ENCODE data around the gene FZD7. TPM values are rescaled to one million over a fixed set of nuclear protein-coding genes. Genes with fewer than 3 reads are reported as not detected.

The FZD7 gene
- total and polyA plus RNA-seq, 9 of the 15 experiments (the other 6 are each of a cell fraction or from before 2014, with no cell fraction given) = 0.11 to 2.4 (median 0.69) TPM

DNA sequence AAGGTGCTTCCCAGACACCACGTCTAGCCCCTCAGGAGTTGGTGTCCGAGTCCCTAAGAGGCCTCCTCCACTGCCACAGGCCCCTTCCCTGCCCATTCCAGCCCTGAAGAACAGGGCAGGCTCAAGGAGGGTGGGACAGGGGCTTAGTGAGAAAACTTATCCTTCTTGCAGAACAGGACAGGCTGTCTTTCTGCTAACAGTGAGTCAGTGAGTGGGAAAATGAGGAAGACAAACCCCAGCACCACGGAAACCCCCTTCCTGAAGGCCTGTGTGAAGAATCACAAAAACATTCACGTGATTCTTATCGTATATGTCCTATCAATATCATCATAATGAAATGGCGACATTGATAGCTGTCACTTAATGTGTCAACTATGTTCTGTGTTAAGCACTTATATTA lies 9.8 kb downstream of the FZD7 start:
- Histone ChIP-seq H3K27me3 (ENCODE audit: control insufficient read depth in 2 of 2, insufficient read depth in 2 of 2, low read length in 2 of 2) (peaks cover 0 to 15% of the 10 kb centered on the region in 2 experiments; a peak in 2 of 5 replicates), H3K9me1 (ENCODE audit: control insufficient read depth, insufficient read depth, low read length) (no peaks in the 10 kb centered on the region), H3K4me1 (replicated peaks in 1 of 2; ENCODE audit: control insufficient read depth in 2 of 2, insufficient read depth in 2 of 2, low read length in 2 of 2) (peaks cover 6 to 8% of the 10 kb centered on the region in 2 experiments; a peak in 4 of 5 replicates), H3K27ac (ENCODE audit: extremely low read depth, low read depth, low read length) (no peak overlapping the region), H3K36me3 (ENCODE audit: control insufficient read depth, insufficient read depth, low read length) (no peaks in the 10 kb centered on the region), H3K9ac (ENCODE audit: insufficient read depth in 1 of 2, low read depth in 2 of 2, low read length in 2 of 2) (no peak overlapping the region), H4K20me1 (replicated peaks; ENCODE audit: control insufficient read depth, insufficient read depth, low read length) (no peaks in the 10 kb centered on the region), H3K4me2 (ENCODE audit: insufficient read depth, low read length) (no peak overlapping the region), H2AFZ (ENCODE audit: low read depth, low read length) (no peak overlapping the region), H3K9me3 (replicated peaks; ENCODE audit: control insufficient read depth, insufficient read depth, low read depth, low read length) (no peaks in the 10 kb centered on the region), H3K79me2 (ENCODE audit: control insufficient read depth, insufficient read depth, low read length) (no peaks in the 10 kb centered on the region), H3K4me3 (no peak overlapping the region)
- TF ChIP-seq, protein P1, sequence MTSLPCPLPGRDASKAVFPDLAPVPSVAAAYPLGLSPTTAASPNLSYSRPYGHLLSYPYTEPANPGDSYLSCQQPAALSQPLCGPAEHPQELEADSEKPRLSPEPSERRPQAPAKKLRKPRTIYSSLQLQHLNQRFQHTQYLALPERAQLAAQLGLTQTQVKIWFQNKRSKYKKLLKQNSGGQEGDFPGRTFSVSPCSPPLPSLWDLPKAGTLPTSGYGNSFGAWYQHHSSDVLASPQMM (CRISPR knock-in tag; IDR thresholded peaks at IDR 0.05) = no peak
- TF ChIP-seq, protein P2, sequence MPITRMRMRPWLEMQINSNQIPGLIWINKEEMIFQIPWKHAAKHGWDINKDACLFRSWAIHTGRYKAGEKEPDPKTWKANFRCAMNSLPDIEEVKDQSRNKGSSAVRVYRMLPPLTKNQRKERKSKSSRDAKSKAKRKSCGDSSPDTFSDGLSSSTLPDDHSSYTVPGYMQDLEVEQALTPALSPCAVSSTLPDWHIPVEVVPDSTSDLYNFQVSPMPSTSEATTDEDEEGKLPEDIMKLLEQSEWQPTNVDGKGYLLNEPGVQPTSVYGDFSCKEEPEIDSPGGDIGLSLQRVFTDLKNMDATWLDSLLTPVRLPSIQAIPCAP (CRISPR knock-in tag; IDR thresholded peaks at IDR 0.05; ENCODE audit: borderline replicate concordance) = no peak
- TF ChIP-seq BRD4 (IDR thresholded peaks at IDR 0.05) (no peak), CBFA2T2 (conservative IDR thresholded peaks at IDR 0.05) (no peak), ZZZ3 (IDR thresholded peaks at IDR 0.05) (no peak), ZNF696 (CRISPR knock-in tag; conservative IDR thresholded peaks at IDR 0.05) (no peak), NBN (IDR thresholded peaks at IDR 0.05; ENCODE audit: low read depth) (no peak), MYBL2 (IDR thresholded peaks at IDR 0.05; ENCODE audit: low read depth) (no peak), MYBL2 (CRISPR knock-in tag; IDR thresholded peaks at IDR 0.05; ENCODE audit: borderline replicate concordance) (no peak), ZNF24 (IDR thresholded peaks at IDR 0.05) (no peak), MAFK (IDR thresholded peaks at IDR 0.05; ENCODE audit: low read length) (no peak), ZNF764 (CRISPR knock-in tag; IDR thresholded peaks at IDR 0.05; ENCODE audit: low read depth) (no peak), PYGO2 (tag; IDR thresholded peaks at IDR 0.05) (no peak)
- TF ChIP-seq, protein P3, sequence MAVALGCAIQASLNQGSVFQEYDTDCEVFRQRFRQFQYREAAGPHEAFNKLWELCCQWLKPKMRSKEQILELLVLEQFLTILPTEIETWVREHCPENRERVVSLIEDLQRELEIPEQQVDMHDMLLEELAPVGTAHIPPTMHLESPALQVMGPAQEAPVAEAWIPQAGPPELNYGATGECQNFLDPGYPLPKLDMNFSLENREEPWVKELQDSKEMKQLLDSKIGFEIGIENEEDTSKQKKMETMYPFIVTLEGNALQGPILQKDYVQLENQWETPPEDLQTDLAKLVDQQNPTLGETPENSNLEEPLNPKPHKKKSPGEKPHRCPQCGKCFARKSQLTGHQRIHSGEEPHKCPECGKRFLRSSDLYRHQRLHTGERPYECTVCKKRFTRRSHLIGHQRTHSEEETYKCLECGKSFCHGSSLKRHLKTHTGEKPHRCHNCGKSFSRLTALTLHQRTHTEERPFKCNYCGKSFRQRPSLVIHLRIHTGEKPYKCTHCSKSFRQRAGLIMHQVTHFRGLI (CRISPR knock-in tag; IDR thresholded peaks at IDR 0.05) = no peak
- ChIA-PET POLR2A (no interaction called here), CTCF (ENCODE audit: low intra/inter-chr PET ratio) (no interaction called here)
- intact Hi-C loops (cut with micrococcal nuclease) = no loop called here
- no peak for DNase-seq (ENCODE audit: extremely low read depth in 1 of 4, low spot score in 3 of 4)
- WGBS (ENCODE audit: insufficient coverage, low coverage, missing lambda C conversion rate) = 7% methylated on average over 6 of the region's 6 CpGs
- no peak for FAIRE-seq
- no TSS peak for BruUV-seq (replicated peaks)
- no peak for ATAC-seq
- in situ Hi-C loops (cut with MboI) = no loop called here

Data from K562 (cell line).